ENCODE results near the gene RTN4.

Gene RTN4

DNA sequence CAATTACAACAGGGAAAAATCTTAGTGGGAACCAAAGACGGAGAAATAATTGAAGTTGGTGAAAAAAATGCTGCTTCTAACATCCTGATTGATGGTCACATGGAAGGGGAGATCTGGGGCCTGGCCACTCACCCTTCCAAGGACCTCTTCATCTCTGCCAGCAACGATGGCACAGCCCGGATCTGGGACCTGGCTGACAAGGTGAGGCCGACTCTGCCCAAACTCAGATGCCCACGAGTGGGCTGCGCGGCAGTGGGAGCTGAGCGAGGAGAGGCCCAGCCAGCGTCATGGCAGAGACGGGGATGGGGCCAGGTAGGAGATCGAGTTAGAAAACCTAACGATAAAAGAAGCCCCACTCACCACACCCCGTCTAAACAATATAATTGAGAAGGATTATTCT lies 87.7 kb downstream of the RTN4 start:
- DNase-seq (ENCODE audit: extremely low read depth, low read depth), result no peak
- no peak overlapping the region for H3K4me3 ChIP-seq (replicated peaks; ENCODE audit: low read depth, low read length)

DNA sequence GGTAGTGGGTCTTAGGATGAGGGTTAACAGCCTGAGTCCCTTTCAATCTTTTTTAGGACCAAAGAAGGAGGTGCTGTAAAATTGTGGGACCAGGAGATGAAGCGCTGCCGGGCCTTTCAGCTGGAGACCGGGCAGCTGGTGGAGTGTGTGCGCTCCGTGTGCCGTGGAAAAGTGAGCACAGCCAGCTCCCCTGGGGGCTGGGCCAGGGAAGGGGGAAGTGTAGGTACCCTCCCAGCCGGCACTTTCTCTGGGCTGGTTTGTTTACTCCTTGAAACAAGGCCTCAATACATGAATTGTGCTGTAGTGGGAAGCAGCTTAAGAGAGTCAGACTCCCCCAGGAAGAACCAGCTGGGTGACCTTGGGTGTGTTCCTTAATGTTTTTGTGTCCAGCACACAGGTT lies 90.1 kb downstream of the RTN4 start:
- H3K4me3 ChIP-seq (replicated peaks; ENCODE audit: low read depth, low read length), result no peak overlapping the region
- no peak for DNase-seq (ENCODE audit: extremely low read depth, low read depth)
- TF ChIP-seq CTCF (IDR thresholded peaks at IDR 0.05; ENCODE audit: low read depth, low read length, missing control alignments), result no peak

More for the DNA sequence above, 87.7 kb downstream of the RTN4 start:
- no peak for TF ChIP-seq CTCF (IDR thresholded peaks at IDR 0.05; ENCODE audit: low read depth, low read length, missing control alignments)

DNA sequence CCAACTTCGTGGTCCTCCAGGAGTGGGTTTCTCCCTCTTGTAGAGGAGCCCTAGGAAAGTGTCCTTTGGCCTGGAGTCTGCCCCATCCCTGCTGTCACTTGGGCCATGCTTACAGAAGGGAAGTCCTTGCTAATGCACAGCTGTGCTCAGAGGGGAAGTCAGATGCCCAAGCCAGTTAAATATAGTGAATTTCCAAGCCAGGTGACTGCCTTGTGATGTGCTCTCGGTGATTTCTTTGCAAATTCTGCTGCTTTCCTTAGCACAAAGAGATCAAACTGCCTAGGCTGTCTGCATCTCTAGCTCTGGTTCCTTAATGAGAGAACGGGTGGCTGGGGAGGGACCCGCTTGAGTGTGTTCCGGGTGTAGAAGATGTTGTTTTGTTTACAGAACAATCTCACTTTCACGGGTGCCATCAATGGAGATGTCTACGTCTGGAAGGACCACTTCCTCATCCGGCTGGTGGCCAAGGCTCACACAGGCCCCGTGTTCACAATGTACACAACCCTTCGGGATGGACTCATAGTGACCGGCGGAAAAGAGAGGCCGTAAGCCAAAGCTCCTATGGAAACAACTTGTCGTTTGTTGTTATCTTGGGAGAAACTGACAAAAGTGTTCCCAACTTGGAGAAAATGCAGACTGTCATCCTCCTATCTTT lies 91.4 kb downstream of the RTN4 start:
- no peak for DNase-seq (ENCODE audit: extremely low read depth, low read depth)
- H3K4me3 ChIP-seq (replicated peaks; ENCODE audit: low read depth, low read length), result no peak overlapping the region
- TF ChIP-seq CTCF (IDR thresholded peaks at IDR 0.05; ENCODE audit: low read depth, low read length, missing control alignments), result no peak

GRCh38 chr2:54957321-54957999 lies 92.8 kb downstream of the RTN4 start:
- no peak for TF ChIP-seq CTCF (IDR thresholded peaks at IDR 0.05; ENCODE audit: low read depth, low read length, missing control alignments)
- DNase-seq (ENCODE audit: extremely low read depth, low read depth), result no peak
- H3K4me3 ChIP-seq (replicated peaks; ENCODE audit: low read depth, low read length), result no peak overlapping the region

DNA sequence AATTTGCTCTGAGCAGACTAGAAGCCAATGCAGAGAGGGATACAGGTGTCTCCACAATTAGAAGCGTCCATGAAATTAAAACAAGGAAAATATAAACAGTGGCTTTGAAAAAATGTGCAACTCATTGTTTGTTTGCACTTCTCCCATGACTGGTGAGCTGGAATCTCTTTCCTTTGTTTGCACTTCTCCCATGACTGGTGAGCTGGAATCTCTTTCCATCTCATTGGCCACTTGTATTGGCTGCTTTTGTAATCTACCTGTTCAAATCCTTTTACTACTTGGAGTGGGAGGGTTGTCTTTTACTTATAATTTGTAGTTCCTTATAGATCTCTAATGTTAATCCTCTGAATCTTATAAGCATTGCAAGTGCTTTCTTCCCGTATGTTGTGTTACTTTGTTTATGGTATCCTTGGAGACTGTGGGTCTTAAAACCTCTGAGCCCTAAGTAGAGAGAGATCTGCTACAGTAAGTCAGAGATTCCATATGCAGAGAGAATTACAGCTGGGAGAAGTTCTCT lies 94.1 kb downstream of the RTN4 start:
- TF ChIP-seq CTCF (IDR thresholded peaks at IDR 0.05; ENCODE audit: low read depth, low read length, missing control alignments), result no peak
- no peak for DNase-seq (ENCODE audit: extremely low read depth, low read depth)
- H3K4me3 ChIP-seq (replicated peaks; ENCODE audit: low read depth, low read length), result no peak overlapping the region

DNA sequence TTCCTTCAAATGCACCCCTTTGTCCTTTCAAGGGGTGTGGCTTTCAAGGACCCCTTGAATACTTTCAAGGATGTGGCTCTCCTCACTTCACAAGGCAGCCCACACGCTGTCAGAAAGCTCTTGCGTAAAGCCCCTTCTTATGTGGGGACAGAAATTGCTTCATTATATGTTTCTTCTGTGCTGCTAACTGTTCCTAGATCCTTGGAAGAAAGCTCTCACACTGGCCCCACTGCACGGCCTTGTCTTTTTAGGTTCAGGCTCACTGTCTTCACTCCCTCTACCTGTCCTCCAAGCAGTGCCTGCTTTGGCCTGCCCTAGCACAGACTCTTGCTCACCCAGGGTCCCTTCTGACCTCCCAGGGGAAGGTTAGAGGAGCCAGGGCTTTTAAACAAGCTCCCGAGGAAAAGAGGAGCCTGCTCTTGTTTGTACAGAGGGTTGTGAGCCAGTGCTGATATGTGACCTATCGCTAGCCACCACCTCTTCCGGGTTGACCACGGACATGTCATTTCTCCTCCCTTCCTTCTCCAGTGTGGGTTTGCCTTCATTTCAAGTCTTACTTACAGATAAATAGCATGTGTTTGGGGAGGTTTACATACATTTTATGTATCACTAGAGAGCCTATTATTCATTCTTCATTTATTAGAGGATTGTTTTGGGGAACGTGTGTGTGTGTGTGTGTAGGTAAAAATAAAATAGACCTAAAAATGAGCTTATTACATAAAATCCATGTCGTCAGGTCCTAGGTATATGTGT lies 94.7 kb downstream of the RTN4 start:
- no peak for DNase-seq (ENCODE audit: extremely low read depth, low read depth)
- TF ChIP-seq CTCF (IDR thresholded peaks at IDR 0.05; ENCODE audit: low read depth, low read length, missing control alignments), result no peak
- H3K4me3 ChIP-seq (replicated peaks; ENCODE audit: low read depth, low read length), result no peak overlapping the region

Data from HFF-Myc (cell line).